T-cell (primary cell): ENCODE measurements around the gene SH2D4B. TPM values are rescaled to one million over a fixed set of nuclear protein-coding genes. Genes with fewer than 3 reads are reported as not detected.

ENCODE experiments used
- ATAC-seq, 4 experiments: fragments of 200-7000 bp in 3 of 4; fragments of 150-1000 bp in 1 of 4; cut with Tn5 transposase; replicated peaks in 1 of 4; 1 replicate in 3 of 4; 2 replicates in 1 of 4; pipeline ENCODE4 v1.10.0; 2021; ENCODE audit warnings: moderate library complexity in 3 of 4, mild to moderate bottlenecking in 2 of 4, moderate number of reproducible peaks in 1 of 4
- CTCF ChIA-PET, 2 donors: fragments of 300-600 bp; sonication (Branson Sonifier 250); formaldehyde crosslinking; loops; one replicate each; lab custom pipeline; 2022; ENCODE audit warnings: antibody characterized with exemption in 2 of 2; lab: Charles Lee
- POLR2A ChIA-PET, 2 donors: fragments of 300-600 bp; sonication (Branson Sonifier 250); formaldehyde crosslinking; loops; one replicate each; lab custom pipeline; 2022; ENCODE audit warnings: antibody characterized with exemption in 2 of 2; lab: Charles Lee
- DNase-seq, 35 experiments: peaks; one replicate each; pipeline versions ENCODE4 v3.0.0 to v3.0.0-alpha.2; 2013 to 2023
- H3K27ac ChIP-seq: one replicate; pipeline ENCODE4 v1.5.1; 2013; ENCODE audit warnings: low read length
- H3K27me3 ChIP-seq, 2 experiments: replicated peaks in 1 of 2; 1 replicate in 1 of 2; 2 replicates in 1 of 2; pipeline versions ENCODE4 v1.6.1 to v1.7.0; 2013; ENCODE audit warnings: low read length in 1 of 2, mixed read lengths in 1 of 2; ENCODE audit not compliant: control insufficient read depth in 2 of 2, insufficient read depth in 2 of 2; ENCODE audit errors: extremely low read depth in 1 of 2
- H3K36me3 ChIP-seq, 2 donors: 1 replicate in 1 of 2; 2 replicates in 1 of 2; pipeline versions ENCODE4 v1.6.1 to v1.7.0; 2013; ENCODE audit warnings: low read length in 1 of 2; ENCODE audit not compliant: control insufficient read depth in 2 of 2, insufficient read depth in 1 of 2; ENCODE audit errors: extremely low read depth in 1 of 2
- H3K4me1 ChIP-seq, 2 experiments: 1 replicate in 1 of 2; 2 replicates in 1 of 2; pipeline versions ENCODE4 v1.6.1 to v1.7.0; 2013; ENCODE audit warnings: low read length in 2 of 2, mixed read lengths in 1 of 2; ENCODE audit not compliant: insufficient read depth in 2 of 2, control insufficient read depth in 1 of 2; ENCODE audit errors: extremely low read depth in 1 of 2
- H3K4me3 ChIP-seq, 2 donors: 1 replicate in 1 of 2; 2 replicates in 1 of 2; pipeline versions ENCODE4 v1.5.1 to v1.7.0; 2013; ENCODE audit warnings: mild to moderate bottlenecking in 2 of 2, low read length in 1 of 2, moderate library complexity in 1 of 2; ENCODE audit not compliant: control insufficient read depth in 1 of 2; ENCODE audit errors: extremely low read depth in 1 of 2
- H3K9me3 ChIP-seq: 2 replicates; pipeline ENCODE4 v1.7.0; 2013
- H3K27ac Mint-ChIP-seq, 2 donors: one replicate each; pipeline ENCODE4 v1.8.0; 2020 to 2021; ENCODE audit warnings: mild to moderate bottlenecking in 2 of 2, mixed read lengths in 2 of 2
- H3K27me3 Mint-ChIP-seq, 2 donors: one replicate each; pipeline ENCODE4 v1.8.0; 2021 to 2022; ENCODE audit warnings: mixed read lengths in 2 of 2
- H3K36me3 Mint-ChIP-seq: one replicate; pipeline ENCODE4 v1.8.0; 2021; ENCODE audit warnings: mixed read lengths
- H3K4me1 Mint-ChIP-seq, 3 donors: one replicate each; pipeline ENCODE4 v1.8.0; 2020 to 2022; ENCODE audit warnings: mixed read lengths in 3 of 3, mild to moderate bottlenecking in 1 of 3
- H3K4me3 Mint-ChIP-seq, 3 donors: one replicate each; pipeline ENCODE4 v1.8.0; 2020 to 2022; ENCODE audit warnings: mild to moderate bottlenecking in 3 of 3, mixed read lengths in 3 of 3, moderate library complexity in 3 of 3
- H3K9me3 Mint-ChIP-seq, 3 donors: one replicate each; pipeline ENCODE4 v1.8.0; 2020 to 2022; ENCODE audit warnings: mixed read lengths in 3 of 3
- WGBS: methylation state at CpG from one replicate; pipeline ENCODE4 v1.1.5; 2013; ENCODE audit warnings: missing lambda C conversion rate; ENCODE audit not compliant: insufficient coverage; 5-methylcytosine and 5-hydroxymethylcytosine counted together
- total RNA-seq, 35 experiments: library from RNA in 6 of 35; stranded (reverse) in 6 of 35; fragments of 120-200 nt in 1 of 35; gene quantifications; one replicate each; pipeline versions ENCODE4 v1.2.1 to v1.2.4 and lab custom pipeline; 2013 to 2026

SH2D4B gene
- total RNA-seq, 5 donors from 2014 or later (not counting 1 experiment from before 2014, with no cell fraction given), result 0.12 to 0.26 (median 0.23) TPM

- CTCF ChIA-PET, result no interaction called here
- WGBS, result 100% methylated on average over 1 of the region's 5 CpGs
- no peaks in the 10 kb centered on the region for H3K9me3 Mint-ChIP-seq
- Histone ChIP-seq H3K9me3 (no peaks in the 10 kb centered on the region), H3K4me3 (no peak overlapping the region), H3K27me3 (peaks cover 0 to 18% of the 10 kb centered on the region in 2 experiments), H3K36me3 (no peaks in the 10 kb centered on the region), H3K4me1 (no peaks in the 10 kb centered on the region), H3K27ac (no peak overlapping the region)
- peaks cover 5 to 14% of the 10 kb centered on the region in 2 donors for H3K27me3 Mint-ChIP-seq
- H3K4me3 Mint-ChIP-seq, result no peak overlapping the region
- ATAC-seq (no peak), DNase-seq (no peak)
- POLR2A ChIA-PET, result no interaction called here
- peaks cover 0 to 9% (median 3%) of the 10 kb centered on the region in 3 donors for H3K4me1 Mint-ChIP-seq
- no peaks in the 10 kb centered on the region for H3K36me3 Mint-ChIP-seq
- H3K27ac Mint-ChIP-seq, result no peak overlapping the region
Measured at GRCh38 chr10:80552151-80552646, 14.5 kb downstream of the SH2D4B start.

GRCh38 chr10:80553436-80553835 lies 15.7 kb downstream of the SH2D4B start:
- no peak for DNase-seq
- peaks cover 0 to 18% of the 10 kb centered on the region in 2 experiments for H3K27me3 ChIP-seq
- H3K36me3 ChIP-seq, result no peaks in the 10 kb centered on the region
- no peaks in the 10 kb centered on the region for H3K4me1 ChIP-seq
- H3K9me3 ChIP-seq, result no peaks in the 10 kb centered on the region
- Mint-ChIP-seq H3K36me3 (no peaks in the 10 kb centered on the region), H3K4me1 (peaks cover 0 to 9% (median 3%) of the 10 kb centered on the region in 3 donors), H3K4me3 (no peak overlapping the region), H3K27me3 (peaks cover 5 to 14% of the 10 kb centered on the region in 2 donors), H3K9me3 (no peaks in the 10 kb centered on the region), H3K27ac (peak overlapping the region in 1 of 2 donors; percentile 48)
- ATAC-seq, result no peak
- 66% methylated on average over 5 of the region's 5 CpGs for WGBS
- H3K27ac ChIP-seq, result no peak overlapping the region
- POLR2A ChIA-PET, result no interaction called here
- H3K4me3 ChIP-seq, result no peak overlapping the region
- CTCF ChIA-PET, result interaction anchor here in 1 of 2 donors (1.0 kb wide), 1 partner anchor 48 kb away, joined by 3 read pairs; no protein-coding TSS in a partner anchor

- H3K4me1 Mint-ChIP-seq, result peaks cover 0 to 9% (median 3%) of the 10 kb centered on the region in 3 donors
- H3K9me3 Mint-ChIP-seq, result no peaks in the 10 kb centered on the region
- Histone ChIP-seq H3K27ac (no peak overlapping the region), H3K27me3 (peaks cover 0 to 16% of the 10 kb centered on the region in 2 experiments), H3K4me3 (no peak overlapping the region), H3K4me1 (no peaks in the 10 kb centered on the region), H3K36me3 (no peaks in the 10 kb centered on the region), H3K9me3 (no peaks in the 10 kb centered on the region)
- H3K36me3 Mint-ChIP-seq, result no peaks in the 10 kb centered on the region
- no peak overlapping the region for H3K27ac Mint-ChIP-seq
- DNase-seq (no peak), ATAC-seq (no peak)
- POLR2A ChIA-PET, result no interaction called here
- H3K27me3 Mint-ChIP-seq, result peaks cover 5 to 9% of the 10 kb centered on the region in 2 donors
- no peak overlapping the region for H3K4me3 Mint-ChIP-seq
- 90% methylated on average over 2 of the region's 5 CpGs for WGBS
- CTCF ChIA-PET, result interaction anchor here in 1 of 2 donors (1.0 kb wide), 1 partner anchor 48 kb away, joined by 3 read pairs; no protein-coding TSS in a partner anchor
Measured at GRCh38 chr10:80554050-80554449, 16.3 kb downstream of the SH2D4B start.

- Histone ChIP-seq H3K27ac (no peak overlapping the region), H3K36me3 (no peaks in the 10 kb centered on the region), H3K4me3 (no peak overlapping the region), H3K9me3 (no peaks in the 10 kb centered on the region), H3K27me3 (peaks cover 0 to 10% of the 10 kb centered on the region in 2 experiments), H3K4me1 (no peaks in the 10 kb centered on the region)
- Mint-ChIP-seq H3K27ac (no peak overlapping the region), H3K36me3 (no peaks in the 10 kb centered on the region), H3K9me3 (no peaks in the 10 kb centered on the region), H3K4me1 (peaks cover 0 to 9% (median 3%) of the 10 kb centered on the region in 3 donors), H3K4me3 (no peak overlapping the region), H3K27me3 (peaks cover 5 to 9% of the 10 kb centered on the region in 2 donors)
- WGBS, result 60% methylated on average over 1 of the region's 5 CpGs
- ATAC-seq, result no peak
- no peak for DNase-seq
- POLR2A ChIA-PET, result no interaction called here
- CTCF ChIA-PET, result interaction anchor here in 1 of 2 donors (0.5 to 1.4 kb wide), 2 partner anchors 11 to 48 kb away, joined by 3 read pairs; no protein-coding TSS in a partner anchor
Measured at GRCh38 chr10:80555415-80555814, 17.7 kb downstream of the SH2D4B start.

- Mint-ChIP-seq H3K27me3 (peaks cover 0 to 4% of the 10 kb centered on the region in 2 donors), H3K4me3 (no peak overlapping the region), H3K9me3 (no peaks in the 10 kb centered on the region), H3K4me1 (no peaks in the 10 kb centered on the region), H3K36me3 (no peaks in the 10 kb centered on the region), H3K27ac (no peak overlapping the region)
- ChIA-PET POLR2A (no interaction called here), CTCF (no interaction called here)
- Histone ChIP-seq H3K4me1 (no peaks in the 10 kb centered on the region), H3K27ac (no peak overlapping the region), H3K9me3 (no peaks in the 10 kb centered on the region), H3K36me3 (no peaks in the 10 kb centered on the region), H3K27me3 (peaks cover 0 to 8% of the 10 kb centered on the region in 2 experiments), H3K4me3 (no peak overlapping the region)
- DNase-seq, result no peak
- no peak for ATAC-seq
Measured at GRCh38 chr10:80561950-80562349, 24.2 kb downstream of the SH2D4B start.

- DNase-seq (no peak), ATAC-seq (no peak)
- no peak overlapping the region for H3K4me3 Mint-ChIP-seq
- peaks cover 0 to 11% of the 10 kb centered on the region in 2 experiments for H3K27me3 ChIP-seq
- H3K4me3 ChIP-seq, result no peak overlapping the region
- H3K9me3 Mint-ChIP-seq, result no peaks in the 10 kb centered on the region
- no peaks in the 10 kb centered on the region for H3K4me1 Mint-ChIP-seq
- H3K36me3 Mint-ChIP-seq, result no peaks in the 10 kb centered on the region
- WGBS, result 100% methylated on average over 2 of the region's 2 CpGs
- H3K4me1 ChIP-seq, result no peaks in the 10 kb centered on the region
- no peak overlapping the region for H3K27ac ChIP-seq
- H3K27me3 Mint-ChIP-seq, result peaks cover 0 to 12% of the 10 kb centered on the region in 2 donors
- POLR2A ChIA-PET, result interaction anchor here in 1 of 2 donors (0.6 kb wide), 1 partner anchor 466 kb away, joined by 6 read pairs; no protein-coding TSS in a partner anchor
- CTCF ChIA-PET, result no interaction called here
- H3K9me3 ChIP-seq, result no peaks in the 10 kb centered on the region
- H3K36me3 ChIP-seq, result no peaks in the 10 kb centered on the region
- no peak overlapping the region for H3K27ac Mint-ChIP-seq
Measured at GRCh38 chr10:80567292-80567691, 29.6 kb downstream of the SH2D4B start.
